GM12878 (cell line): ENCODE measurements around the gene UGT1A6. TPM values are rescaled to one million over a fixed set of nuclear protein-coding genes. Genes with fewer than 3 reads are reported as not detected.

ENCODE experiments used
- ELK1 ChIP-seq: IDR thresholded peaks from 2 replicates; pipeline ENCODE4 v1.6.1; 2012; ENCODE audit warnings: low read depth, low read length, improper control_type of control experiment
- SMAD1 ChIP-seq: fragments of 450-650 bp; IDR thresholded peaks from 2 replicates; pipeline ENCODE4 v1.6.1; 2018; ENCODE audit warnings: mild to moderate bottlenecking, low read depth; ENCODE audit not compliant: partially characterized antibody
- polyA plus RNA-seq, 11 experiments: library from polyadenylated mRNA; depleted of rRNA in 4 of 11; unstranded in 6 of 11; stranded (reverse) in 5 of 11; fragments of >200 nt; fragmentation: Nextera tagmentation in 4 of 11; fragmentation: Illumina TruSeq in 1 of 11; extraction: Ambion mirVana in 4 of 11; extraction: Trizol in 1 of 11; gene quantifications; 1 replicate in 1 of 11; 2 replicates in 10 of 11; pipeline versions ENCODE4 v1.2.1 to v1.2.3, GENCODE V29; 2011 to 2016; ENCODE audit warnings: inconsistent platforms in 2 of 11, missing spikeins in 2 of 11, low read depth in 1 of 11
- total RNA-seq, 4 experiments: library from RNA; depleted of rRNA in 3 of 4; stranded (reverse); fragments of >200 nt in 3 of 4; fragmentation: Illumina TruSeq in 1 of 4; extraction: Trizol in 1 of 4; gene quantifications; 2 replicates each; pipeline versions ENCODE4 v1.2.1 to v1.2.3, GENCODE V29; 2013 to 2021
- TF ChIP-seq, protein P1 (sequence below): fragments of 150-350 bp; IDR thresholded peaks from 2 replicates; pipeline ENCODE4 v1.6.1; 2014; ENCODE audit warnings: mild to moderate bottlenecking, low read depth, low read length
- TF ChIP-seq, protein P2 (sequence below): IDR thresholded peaks from 2 replicates; pipeline ENCODE4 v1.6.1; 2011; ENCODE audit warnings: low read depth, mild to moderate bottlenecking, low read length, moderate library complexity, borderline replicate concordance; ENCODE audit errors: extremely low read depth

UGT1A6 gene
- total and polyA plus RNA-seq, 10 of the 15 experiments (the other 5 are each of a cell fraction or from before 2014, with no cell fraction given) = not detected

- TF ChIP-seq, protein P1, sequence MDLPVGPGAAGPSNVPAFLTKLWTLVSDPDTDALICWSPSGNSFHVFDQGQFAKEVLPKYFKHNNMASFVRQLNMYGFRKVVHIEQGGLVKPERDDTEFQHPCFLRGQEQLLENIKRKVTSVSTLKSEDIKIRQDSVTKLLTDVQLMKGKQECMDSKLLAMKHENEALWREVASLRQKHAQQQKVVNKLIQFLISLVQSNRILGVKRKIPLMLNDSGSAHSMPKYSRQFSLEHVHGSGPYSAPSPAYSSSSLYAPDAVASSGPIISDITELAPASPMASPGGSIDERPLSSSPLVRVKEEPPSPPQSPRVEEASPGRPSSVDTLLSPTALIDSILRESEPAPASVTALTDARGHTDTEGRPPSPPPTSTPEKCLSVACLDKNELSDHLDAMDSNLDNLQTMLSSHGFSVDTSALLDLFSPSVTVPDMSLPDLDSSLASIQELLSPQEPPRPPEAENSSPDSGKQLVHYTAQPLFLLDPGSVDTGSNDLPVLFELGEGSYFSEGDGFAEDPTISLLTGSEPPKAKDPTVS = no peak
- TF ChIP-seq ELK1 = no peak
- TF ChIP-seq, protein P2, sequence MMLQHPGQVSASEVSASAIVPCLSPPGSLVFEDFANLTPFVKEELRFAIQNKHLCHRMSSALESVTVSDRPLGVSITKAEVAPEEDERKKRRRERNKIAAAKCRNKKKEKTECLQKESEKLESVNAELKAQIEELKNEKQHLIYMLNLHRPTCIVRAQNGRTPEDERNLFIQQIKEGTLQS = no peak
- no peak for TF ChIP-seq SMAD1
Observed at GRCh38 chr2:233818639-233819621, 126.2 kb downstream of the UGT1A6 start (continued).
